CD4-positive, alpha-beta memory T cell (primary cell): ENCODE results near the gene SFTPB. TPM values are rescaled to one million over a fixed set of nuclear protein-coding genes. Genes with fewer than 3 reads are reported as not detected.
"Not testable (repeated sequence)": the region's sequence is repeated elsewhere in the genome, so short reads cannot be mapped to it uniquely, and the experiment has no call there.

Experiments used
- CTCF ChIA-PET: fragments of 350-600 bp; sonication (Branson Sonifier 250); formaldehyde crosslinking; loops from one replicate; lab custom pipeline; 2021; ENCODE audit warnings: inconsistent platforms; ENCODE audit not compliant: partially characterized antibody; lab: Charles Lee
- POLR2A ChIA-PET: fragments of 350-600 bp; sonication (Branson Sonifier 250); formaldehyde crosslinking; loops from one replicate; lab custom pipeline; 2021; ENCODE audit not compliant: partially characterized antibody; lab: Charles Lee
- DNase-seq, 5 donors: peaks; one replicate each; pipeline versions ENCODE4 v3.0.0 to v3.0.0-alpha.2; 2020 to 2022; ENCODE audit warnings: mixed read lengths in 1 of 5
- H3K27ac ChIP-seq: one replicate; pipeline ENCODE4 v1.7.0; 2013; ENCODE audit warnings: low read depth, low read length
- H3K27me3 ChIP-seq: 2 replicates; pipeline ENCODE4 v1.7.0; 2013; ENCODE audit warnings: mild to moderate bottlenecking, low read length, moderate library complexity; ENCODE audit not compliant: insufficient read depth
- H3K36me3 ChIP-seq: 2 replicates; pipeline ENCODE4 v1.7.0; 2013; ENCODE audit warnings: mild to moderate bottlenecking, low read length, moderate library complexity; ENCODE audit not compliant: insufficient read depth
- H3K4me1 ChIP-seq: 2 replicates; pipeline ENCODE4 v1.7.0; 2013; ENCODE audit warnings: mild to moderate bottlenecking, low read length, moderate library complexity; ENCODE audit not compliant: insufficient read depth
- H3K4me3 ChIP-seq, 2 donors: one replicate each; pipeline ENCODE4 v1.7.0; 2013; ENCODE audit warnings: low read length in 2 of 2, mild to moderate bottlenecking in 1 of 2
- H3K9me3 ChIP-seq, 2 donors: one replicate each; pipeline ENCODE4 v1.7.0; 2013; ENCODE audit warnings: low read length in 2 of 2, control low read depth in 1 of 2; ENCODE audit not compliant: control insufficient read depth in 1 of 2
- H3K27ac Mint-ChIP-seq, 7 donors: one replicate each; pipeline ENCODE4 v1.8.0; 2020 to 2021; ENCODE audit warnings: mixed read lengths in 7 of 7, mild to moderate bottlenecking in 6 of 7, inconsistent platforms in 3 of 7, moderate library complexity in 3 of 7
- H3K27me3 Mint-ChIP-seq, 2 donors: one replicate each; pipeline ENCODE4 v1.8.0; 2020 to 2021; ENCODE audit warnings: mixed read lengths in 2 of 2
- H3K36me3 Mint-ChIP-seq, 2 donors: one replicate each; pipeline ENCODE4 v1.8.0; 2020 to 2021; ENCODE audit warnings: mixed read lengths in 2 of 2, inconsistent platforms in 1 of 2, mild to moderate bottlenecking in 1 of 2
- H3K4me1 Mint-ChIP-seq, 4 donors: one replicate each; pipeline ENCODE4 v1.8.0; 2020 to 2021; ENCODE audit warnings: mixed read lengths in 4 of 4, mild to moderate bottlenecking in 1 of 4
- H3K4me3 Mint-ChIP-seq, 8 donors: one replicate each; pipeline ENCODE4 v1.8.0; 2020 to 2021; ENCODE audit warnings: mixed read lengths in 8 of 8, mild to moderate bottlenecking in 7 of 8, moderate library complexity in 6 of 8, inconsistent platforms in 3 of 8
- H3K9me3 Mint-ChIP-seq, 8 donors: one replicate each; pipeline ENCODE4 v1.8.0; 2020 to 2021; ENCODE audit warnings: mixed read lengths in 8 of 8, mild to moderate bottlenecking in 5 of 8, inconsistent platforms in 3 of 8, moderate library complexity in 1 of 8
- intact Hi-C: fragments of 100-400 bp; cut with micrococcal nuclease; formaldehyde crosslinking; loops from one replicate; pipeline ENCODE4 v1.15.1; 2023
- polyA plus RNA-seq, 2 donors: library from polyadenylated mRNA; unstranded; fragments of 300-500 nt; fragmentation: Illumina TruSeq; gene quantifications; one replicate each; pipeline ENCODE4 v1.2.3, GENCODE V29; 2021
- total RNA-seq, 2 experiments: library from RNA; stranded (reverse); gene quantifications; one replicate each; pipeline ENCODE4 v1.2.3, GENCODE V29; 2021

Gene SFTPB
- total and polyA plus RNA-seq, 4 experiments from 2014 or later: not detected

- H3K9me3 Mint-ChIP-seq: no peaks in the 10 kb centered on the region
- H3K4me1 Mint-ChIP-seq: peaks cover 14 to 33% (median 24%) of the 10 kb centered on the region in 4 donors
- peak overlapping the region in 1 of 7 donors; percentile 60 for H3K27ac Mint-ChIP-seq
- intact Hi-C loops: loop anchor here (5.0 to 10.0 kb wide), 2 partner anchors 295 to 488 kb away; partner anchors contain the start of genes POLR1A, PTCD3 and TGOLN2
- Histone ChIP-seq H3K4me3 (no peak overlapping the region), H3K27me3 (no peaks in the 10 kb centered on the region), H3K4me1 (peaks cover 31% of the 10 kb centered on the region), H3K36me3 (peaks cover 40% of the 10 kb centered on the region), H3K27ac (no peak overlapping the region), H3K9me3 (no peaks in the 10 kb centered on the region)
- no peak for DNase-seq
- H3K36me3 Mint-ChIP-seq: peaks cover 24 to 45% of the 10 kb centered on the region in 2 donors
- CTCF ChIA-PET: interaction anchor here (0.9 to 7.3 kb wide), 4 partner anchors 17 to 200 kb away, joined by 3 to 68 read pairs (median 4); no protein-coding TSS in a partner anchor
- no peaks in the 10 kb centered on the region for H3K27me3 Mint-ChIP-seq
- POLR2A ChIA-PET: interaction anchor here (0.9 to 1.5 kb wide), 3 partner anchors 15 to 24 kb away, joined by 3 to 8 read pairs (median 5); partner anchors contain the start of gene RNF181
- no peak overlapping the region for H3K4me3 Mint-ChIP-seq
These were observed 48.4 kb downstream of the SFTPB start for GRCh38 chr2:85619617-85620016.

- Mint-ChIP-seq H3K36me3 (peaks cover 10 to 28% of the 10 kb centered on the region in 2 donors), H3K4me3 (peak overlapping the region; percentile 93 to 99 (median 96)), H3K4me1 (peaks cover 13 to 33% (median 22%) of the 10 kb centered on the region in 4 donors), H3K27ac (peak overlapping the region in 6 of 7 donors; percentile 27 to 96 (median 80))
- Histone ChIP-seq H3K4me1 (peaks cover 31% of the 10 kb centered on the region), H3K4me3 (peak overlapping the region in 1 of 2 donors; percentile 43), H3K36me3 (peaks cover 23% of the 10 kb centered on the region)
- not testable (repeated sequence) for H3K9me3 ChIP-seq, H3K27me3 ChIP-seq, H3K27me3 Mint-ChIP-seq, H3K9me3 Mint-ChIP-seq, DNase-seq, H3K27ac ChIP-seq
- ChIA-PET CTCF (interaction anchor here (0.6 to 7.3 kb wide), 2 partner anchors 18 to 211 kb away, joined by 3 to 68 read pairs; no protein-coding TSS in a partner anchor), POLR2A (interaction anchor here (0.7 to 3.6 kb wide), 5 partner anchors 20 to 291 kb away, joined by 3 to 31 read pairs (median 4); partner anchors contain the start of genes MAT2A and RNF181)
- intact Hi-C loops: loop anchor here (2.0 to 10.0 kb wide), 4 partner anchors 23 to 490 kb away; partner anchors contain the start of genes MAT2A, POLR1A, PTCD3 and RNF181
These were observed 50.3 kb downstream of the SFTPB start for GRCh38 chr2:85617723-85618122.

- Histone ChIP-seq H3K36me3 (peaks cover 10% of the 10 kb centered on the region), H3K4me3 (no peak overlapping the region), H3K27ac (no peak overlapping the region), H3K27me3 (no peaks in the 10 kb centered on the region), H3K4me1 (peaks cover 46% of the 10 kb centered on the region), H3K9me3 (no peaks in the 10 kb centered on the region)
- Mint-ChIP-seq H3K36me3 (peaks cover 0 to 24% of the 10 kb centered on the region in 2 donors), H3K27ac (peak overlapping the region in 6 of 7 donors; percentile 46 to 96 (median 96)), H3K9me3 (no peaks in the 10 kb centered on the region), H3K27me3 (no peaks in the 10 kb centered on the region), H3K4me3 (peak overlapping the region; percentile 7 to 98 (median 76)), H3K4me1 (peaks cover 14 to 41% (median 25%) of the 10 kb centered on the region in 4 donors)
- intact Hi-C loops: loop anchor here (5.0 to 10.0 kb wide), 2 partner anchors 291 to 492 kb away; partner anchors contain the start of genes POLR1A, PTCD3 and TGOLN2
- ChIA-PET CTCF (interaction anchor here (0.8 to 2.0 kb wide), 3 partner anchors 11 to 49 kb away, joined by 3 to 16 read pairs (median 3); no protein-coding TSS in a partner anchor), POLR2A (interaction anchor here (0.9 to 6.5 kb wide), 9 partner anchors 12 to 491 kb away, joined by 3 to 86 read pairs (median 6); partner anchors contain the start of genes ELMOD3, MAT2A, POLR1A and PTCD3)
- no peak for DNase-seq
These were observed 52.6 kb downstream of the SFTPB start for GRCh38 chr2:85615413-85615728.

GRCh38 chr2:85614757-85615156, 53.2 kb downstream of the SFTPB start:
- H3K9me3 Mint-ChIP-seq, H3K36me3 ChIP-seq, CTCF ChIA-PET, H3K27me3 ChIP-seq, H3K27ac ChIP-seq, H3K9me3 ChIP-seq, H3K27me3 Mint-ChIP-seq, DNase-seq, H3K4me3 ChIP-seq: not testable (repeated sequence)
- Mint-ChIP-seq H3K36me3 (peaks cover 0 to 28% of the 10 kb centered on the region in 2 donors), H3K4me1 (peaks cover 16 to 45% (median 30%) of the 10 kb centered on the region in 4 donors), H3K4me3 (peak overlapping the region in 3 of 8 donors; percentile 20 to 40 (median 32)), H3K27ac (peak overlapping the region in 3 of 7 donors; percentile 36 to 96 (median 46))
- intact Hi-C loops: loop anchor here (5.0 to 10.0 kb wide), 2 partner anchors 290 to 493 kb away; partner anchors contain the start of genes POLR1A, PTCD3 and TGOLN2
- peaks cover 52% of the 10 kb centered on the region for H3K4me1 ChIP-seq
- POLR2A ChIA-PET: interaction anchor here (1.4 to 6.5 kb wide), 6 partner anchors 12 to 491 kb away, joined by 4 to 86 read pairs (median 14); partner anchors contain the start of genes ELMOD3, MAT2A, POLR1A and PTCD3

- Mint-ChIP-seq H3K9me3 (no peaks in the 10 kb centered on the region), H3K4me1 (peaks cover 17 to 45% (median 31%) of the 10 kb centered on the region in 4 donors), H3K27me3 (no peaks in the 10 kb centered on the region), H3K4me3 (peak overlapping the region in 4 of 8 donors; percentile 6 to 51 (median 50)), H3K27ac (peak overlapping the region in 4 of 7 donors; percentile 32 to 96 (median 68)), H3K36me3 (peaks cover 6 to 27% of the 10 kb centered on the region in 2 donors)
- DNase-seq: no peak
- H3K36me3 ChIP-seq: peaks cover under 1% of the 10 kb centered on the region
- H3K27ac ChIP-seq: no peak overlapping the region
- no peak overlapping the region for H3K4me3 ChIP-seq
- POLR2A ChIA-PET: interaction anchor here (1.3 to 6.5 kb wide), 5 partner anchors 11 to 75 kb away, joined by 4 to 86 read pairs (median 31); partner anchors contain the start of genes MAT2A, RNF181 and TMEM150A
- peaks cover 49% of the 10 kb centered on the region for H3K4me1 ChIP-seq
- H3K27me3 ChIP-seq: no peaks in the 10 kb centered on the region
- CTCF ChIA-PET: interaction anchor here (0.7 kb wide), 1 partner anchor 10 kb away, joined by 3 read pairs; no protein-coding TSS in a partner anchor
- intact Hi-C loops: loop anchor here (10.0 kb wide), 1 partner anchor 289 kb away; the partner anchor contains the start of gene TGOLN2
- H3K9me3 ChIP-seq: no peaks in the 10 kb centered on the region
These were observed 54.1 kb downstream of the SFTPB start for GRCh38 chr2:85613717-85614515.

GRCh38 chr2:85611705-85612587, 56.1 kb downstream of the SFTPB start, which contains the start of gene C2orf68:
C2orf68 (minus strand) TSS chr2:85612066; CDS start chr2:85611984, 82 bp downstream.
- peak within 1 kb of the TSS; percentile 72 for H3K27ac ChIP-seq
- H3K27ac Mint-ChIP-seq: peak within 1 kb of the TSS; percentile 94 to 97 (median 97)
- peak; percentile 77 to 86 (median 77) for DNase-seq
- peaks cover 30% of the 10 kb centered on the region for H3K4me1 ChIP-seq
- H3K9me3 ChIP-seq: no peaks in the 10 kb centered on the region
- H3K27me3 ChIP-seq: no peaks in the 10 kb centered on the region
- peaks cover 13 to 41% (median 25%) of the 10 kb centered on the region in 4 donors for H3K4me1 Mint-ChIP-seq
- H3K27me3 Mint-ChIP-seq: no peaks in the 10 kb centered on the region
- peak within 1 kb of the TSS; percentile 96 to 100 (median 98) for H3K4me3 Mint-ChIP-seq
- POLR2A ChIA-PET: interaction anchor here (0.6 to 6.5 kb wide), 15 partner anchors 9 to 284 kb away, joined by 3 to 86 read pairs (median 6); partner anchors contain the start of genes GGCX, MAT2A, RNF181 and SH2D6
- CTCF ChIA-PET: interaction anchor here (0.7 to 1.7 kb wide), 7 partner anchors 8 to 61 kb away, joined by 3 to 8 read pairs (median 4); partner anchors contain the start of gene TMEM150A
- no peaks in the 10 kb centered on the region for H3K9me3 Mint-ChIP-seq
- peak within 1 kb of the TSS; percentile 57 to 86 for H3K4me3 ChIP-seq
- intact Hi-C loops: loop anchor here (1.0 to 10.0 kb wide), 4 partner anchors 10 to 287 kb away; partner anchors contain the start of genes GGCX, RNF181, TGOLN2 and TMEM150A
- H3K36me3 ChIP-seq: peaks cover 13% of the 10 kb centered on the region
- H3K36me3 Mint-ChIP-seq: peaks cover 15 to 36% of the 10 kb centered on the region in 2 donors
